HG03432 (cell line): ENCODE measurements around the gene NDUFV1.
"Not testable (repeated sequence)": the region's sequence is repeated elsewhere in the genome, so short reads cannot be mapped to it uniquely, and the experiment has no call there.

ENCODE experiments used
- ATAC-seq: cut with Tn5 transposase; IDR thresholded peaks from one replicate; pipeline ENCODE4 v1.9.1; 2021; ENCODE audit warnings: mild to moderate bottlenecking, moderate library complexity; ENCODE audit not compliant: unreplicated experiment

Gene NDUFV1

DNA sequence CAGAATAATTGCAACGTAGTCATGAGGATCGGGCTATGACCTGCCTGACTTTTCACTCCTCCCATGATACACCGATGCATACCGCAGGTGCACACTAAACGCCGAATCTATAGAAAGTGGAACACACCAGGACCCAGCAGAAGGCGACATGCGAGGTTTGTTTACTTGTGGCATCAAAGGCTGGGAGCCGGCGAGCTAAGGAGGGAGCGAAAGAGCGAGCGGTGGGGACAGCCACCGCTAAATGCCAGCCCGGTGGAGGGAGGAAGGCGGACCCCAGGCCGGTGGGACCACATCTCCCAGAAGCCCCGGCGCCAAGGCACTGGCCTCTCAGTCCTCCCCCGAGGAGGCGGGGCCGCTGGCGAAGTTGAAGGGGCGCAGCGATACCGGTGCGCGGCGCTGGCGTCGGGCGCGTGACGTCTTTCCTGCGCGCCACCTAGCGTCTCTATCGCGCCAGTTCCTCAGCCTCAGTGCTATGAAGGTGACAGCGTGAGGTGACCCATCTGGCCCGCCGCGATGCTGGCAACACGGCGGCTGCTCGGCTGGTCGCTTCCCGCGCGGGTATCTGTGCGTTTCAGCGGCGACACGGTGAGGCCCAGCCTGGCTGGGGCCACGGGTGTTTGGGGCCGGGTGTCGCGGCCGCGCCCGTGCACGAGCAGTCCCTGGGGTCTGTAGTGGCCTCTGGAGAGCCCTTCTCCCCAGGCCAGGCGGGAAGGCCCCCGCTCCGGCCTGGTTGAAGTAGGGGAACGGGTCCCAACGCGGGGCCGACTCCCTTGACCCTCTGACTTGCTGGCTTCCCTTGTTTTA, at the start of gene NDUFV1:
Gene NDUFV1 (plus strand): TSS at position 445 of the 804 bp plus-strand sequence. CDS start 69 bp downstream, at position 514.
- peak; percentile 93 for ATAC-seq

DNA sequence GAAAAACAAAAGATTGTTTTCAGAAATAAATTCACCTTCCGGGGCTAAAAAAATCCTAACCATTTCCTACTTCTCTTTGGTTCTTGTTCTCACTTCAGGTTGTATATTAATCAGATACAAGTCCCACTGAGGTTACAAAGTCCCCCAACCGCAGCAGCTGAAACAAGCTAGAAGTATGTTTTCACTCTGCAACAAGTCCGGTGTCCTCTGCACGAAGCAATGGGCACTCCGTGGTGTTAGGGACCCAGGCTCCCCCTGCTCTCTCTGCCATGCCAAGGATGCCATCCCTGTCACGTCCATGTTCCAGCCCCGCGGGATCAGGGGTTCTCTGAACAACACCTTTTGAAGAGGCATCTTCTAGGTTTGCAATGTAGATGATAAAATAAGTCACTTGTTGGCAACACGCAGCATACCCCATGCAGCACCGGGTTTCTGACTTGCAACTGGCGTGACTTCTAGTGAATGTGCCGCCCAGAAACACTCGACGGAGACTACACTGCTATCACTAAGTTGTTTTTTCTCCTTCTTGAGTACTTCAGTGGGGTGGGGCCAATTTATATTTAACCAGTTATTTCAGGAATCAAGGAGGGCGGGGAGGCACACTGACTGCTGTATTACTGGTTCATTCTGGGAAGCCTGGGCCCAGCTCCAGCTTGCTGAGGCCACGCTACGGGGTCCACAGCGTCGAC, 48.5 kb upstream of the NDUFV1 start:
- ATAC-seq, result no peak

DNA sequence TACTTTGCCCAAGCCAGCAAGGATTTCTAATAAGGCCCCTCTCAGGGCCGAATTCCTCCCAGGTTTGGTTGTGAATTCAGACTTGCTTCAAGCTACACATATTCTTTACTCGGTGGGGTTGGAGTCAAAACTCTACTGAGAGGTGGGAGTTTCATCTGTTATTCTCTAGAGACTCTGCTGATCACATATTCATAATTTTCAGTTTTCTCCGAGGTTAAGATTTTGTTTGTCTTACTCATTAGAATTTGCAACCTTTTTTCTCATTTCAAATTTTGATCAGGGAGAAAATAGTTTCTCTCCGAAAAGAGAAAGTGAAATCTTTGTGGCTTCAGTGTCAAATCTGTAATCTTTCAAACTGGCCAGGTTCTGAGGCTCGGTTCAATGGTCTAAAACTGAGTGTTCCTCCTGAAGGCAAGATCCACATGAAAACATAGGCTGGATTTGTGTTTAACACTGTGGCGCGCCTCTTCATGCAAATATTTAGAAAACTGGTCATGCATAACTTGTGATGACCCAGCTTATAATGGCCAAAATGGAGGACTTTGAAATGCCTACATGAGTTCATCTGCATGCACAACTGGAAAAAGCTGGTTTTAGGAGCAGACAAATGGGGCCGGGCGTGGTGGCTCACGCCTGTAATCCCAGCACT, 44.6 kb upstream of the NDUFV1 start:
- ATAC-seq, result peak; percentile 77

DNA sequence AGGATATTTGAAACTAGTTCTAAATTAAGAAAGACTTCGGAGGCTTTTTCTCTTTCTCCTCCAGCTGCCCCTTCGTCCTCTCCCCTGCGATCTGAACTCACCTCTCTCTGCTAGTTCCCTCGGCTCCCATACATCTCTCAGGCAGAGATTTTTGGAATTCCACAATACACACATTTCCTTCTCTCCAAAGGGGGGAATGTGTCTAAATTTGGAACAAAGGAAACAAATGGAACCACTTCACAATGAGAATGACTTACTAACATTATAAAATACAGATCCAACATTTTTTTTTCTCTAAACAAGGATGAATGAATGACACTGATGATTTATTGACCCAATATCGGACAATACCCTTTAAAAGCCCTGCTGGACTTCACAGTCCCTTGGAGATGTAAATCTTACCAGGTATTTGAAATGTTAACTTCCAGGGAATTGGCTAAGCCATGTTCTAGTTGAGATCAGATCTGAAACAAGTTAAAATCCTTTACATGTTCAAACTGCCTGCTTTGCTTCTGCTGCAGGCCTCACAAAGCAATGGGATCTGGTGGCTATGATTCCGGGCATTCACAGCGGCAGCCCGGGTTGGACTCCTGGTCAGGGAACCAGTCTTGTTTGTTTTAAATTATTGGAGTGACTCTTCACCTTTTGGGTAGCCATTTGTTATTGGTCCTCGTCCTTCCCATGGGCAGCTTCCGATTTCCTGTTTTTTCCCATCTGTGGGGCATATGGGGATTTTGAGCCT, 43.6 kb upstream of the NDUFV1 start:
- ATAC-seq, result no peak

DNA sequence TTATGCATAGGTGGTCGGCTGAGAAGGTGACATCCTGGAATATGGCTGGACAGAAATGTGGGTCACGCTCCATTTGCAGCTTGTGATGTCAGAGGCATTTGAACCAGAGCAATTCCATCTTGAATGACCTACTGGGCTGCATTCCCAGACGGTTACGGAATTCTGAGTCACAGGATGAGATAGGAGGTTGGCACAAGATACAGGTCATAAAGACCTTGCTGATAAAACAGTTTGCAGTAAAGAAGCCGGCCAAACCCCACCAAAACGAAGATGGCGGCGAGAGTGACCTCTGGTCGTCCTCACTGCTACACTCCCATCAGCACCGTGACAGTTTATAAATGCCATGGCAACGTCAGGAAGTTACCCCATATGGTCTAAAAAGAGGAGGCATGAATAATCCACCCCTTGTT, 43.0 kb upstream of the NDUFV1 start:
- not testable (repeated sequence) for ATAC-seq

DNA sequence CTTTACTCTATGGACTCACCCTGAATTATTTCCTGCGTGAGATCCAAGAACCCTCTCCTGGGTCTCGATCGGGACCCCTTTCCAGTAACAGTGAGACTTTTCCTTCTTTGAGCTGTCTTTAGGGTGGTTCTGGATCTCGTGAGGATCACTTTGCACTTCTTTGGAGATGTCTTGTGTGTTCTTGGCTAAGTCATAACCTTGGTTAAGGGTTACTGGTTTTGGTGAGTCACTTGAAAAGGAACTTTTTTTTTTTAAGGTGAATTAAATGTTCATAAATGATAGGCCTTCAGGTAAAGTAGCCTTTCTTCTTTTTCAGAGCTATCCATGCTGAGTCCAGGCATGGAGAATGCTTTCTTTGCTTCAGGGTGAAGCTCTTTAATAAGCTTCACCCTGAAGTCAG, 42.5 kb upstream of the NDUFV1 start:
- ATAC-seq, result no peak

DNA sequence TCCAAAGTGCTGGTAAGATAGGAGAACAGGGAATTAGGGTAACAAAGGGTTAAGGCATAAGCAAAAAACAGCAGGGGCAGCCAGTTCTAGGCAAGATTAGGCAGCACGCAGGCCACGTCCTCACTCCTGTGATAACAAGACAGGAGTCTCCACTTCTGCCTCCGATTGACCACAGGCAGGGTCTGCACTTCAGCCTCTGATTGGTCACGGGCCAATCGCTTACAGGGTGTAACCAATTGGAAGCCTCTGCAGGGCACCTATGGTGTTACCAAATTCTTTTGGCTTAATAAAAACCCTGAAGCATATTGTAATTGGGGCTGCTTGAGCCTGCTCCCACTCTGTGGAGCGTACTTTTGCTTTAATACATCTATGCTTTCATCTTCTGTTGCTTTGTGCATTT, 35.3 kb upstream of the NDUFV1 start:
- no peak for ATAC-seq

DNA sequence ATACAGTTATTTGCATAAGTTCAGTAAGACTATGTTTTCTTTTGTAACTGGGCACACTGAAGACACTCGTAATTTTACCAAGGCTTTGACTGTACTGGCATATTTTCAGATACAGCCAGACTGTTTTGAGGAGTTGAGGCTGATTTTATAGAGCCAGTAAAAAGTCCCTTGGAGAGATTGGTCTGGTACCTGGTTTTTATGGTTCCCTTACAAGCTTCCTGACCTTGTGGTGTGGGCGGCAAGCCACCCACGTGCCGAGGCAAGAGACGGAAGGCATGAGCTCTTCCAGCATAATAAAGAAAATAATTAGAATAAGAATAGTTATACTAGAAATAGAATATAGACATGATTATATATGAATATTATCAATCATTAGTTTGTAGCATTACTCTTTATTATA, 34.4 kb upstream of the NDUFV1 start:
- ATAC-seq, result no peak

DNA sequence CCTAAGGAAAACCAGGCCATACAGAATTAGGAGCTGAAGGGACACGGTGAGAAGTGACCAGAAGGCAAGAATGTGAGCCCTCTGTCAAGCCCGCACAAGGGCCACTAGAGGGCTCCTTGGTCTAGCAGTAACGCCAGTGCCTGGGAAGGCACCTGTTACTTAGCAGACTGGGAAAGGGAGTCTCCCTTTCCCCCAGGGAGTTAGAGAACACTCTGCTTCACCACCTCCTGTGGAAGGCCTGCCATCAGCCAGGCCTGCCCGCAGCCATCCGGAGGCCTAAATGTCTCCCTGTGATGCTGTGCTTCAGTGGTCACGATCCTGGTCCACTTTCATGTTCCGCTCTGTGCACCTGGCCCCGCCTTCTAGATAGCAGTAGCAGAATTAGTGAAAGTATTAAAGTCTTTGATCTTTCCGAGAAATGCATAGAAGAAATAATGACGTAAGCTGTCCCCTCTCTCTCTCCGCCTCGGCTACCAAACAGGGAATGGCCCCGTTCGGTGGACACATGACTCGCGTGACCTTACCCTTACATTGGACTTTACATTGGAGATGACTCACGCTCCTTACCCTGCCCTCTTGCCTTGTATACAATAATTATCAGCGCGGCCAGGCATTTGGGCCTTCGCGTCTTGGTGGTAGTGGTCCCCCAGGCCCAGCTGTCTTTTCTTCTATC, 33.9 kb upstream of the NDUFV1 start:
- no peak for ATAC-seq

DNA sequence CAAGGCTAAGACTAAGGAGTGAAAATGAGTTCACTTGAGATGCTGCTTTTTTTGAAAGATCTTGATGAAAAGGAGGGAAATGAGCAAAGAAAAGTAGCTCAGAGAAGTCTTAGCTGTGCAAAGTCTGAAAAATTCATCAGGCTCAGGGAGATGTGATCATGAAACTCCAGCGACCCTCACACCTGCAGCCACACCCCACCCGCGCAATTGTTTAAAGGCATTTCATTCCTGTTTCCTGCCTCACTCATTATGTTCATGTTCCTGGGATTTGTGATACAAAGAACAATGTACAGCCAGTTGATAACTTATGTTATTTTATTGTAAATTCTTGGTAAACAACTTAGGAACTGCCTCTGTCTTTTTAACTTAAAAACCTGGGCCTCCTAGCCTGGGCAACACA, 31.8 kb upstream of the NDUFV1 start:
- no peak for ATAC-seq

DNA sequence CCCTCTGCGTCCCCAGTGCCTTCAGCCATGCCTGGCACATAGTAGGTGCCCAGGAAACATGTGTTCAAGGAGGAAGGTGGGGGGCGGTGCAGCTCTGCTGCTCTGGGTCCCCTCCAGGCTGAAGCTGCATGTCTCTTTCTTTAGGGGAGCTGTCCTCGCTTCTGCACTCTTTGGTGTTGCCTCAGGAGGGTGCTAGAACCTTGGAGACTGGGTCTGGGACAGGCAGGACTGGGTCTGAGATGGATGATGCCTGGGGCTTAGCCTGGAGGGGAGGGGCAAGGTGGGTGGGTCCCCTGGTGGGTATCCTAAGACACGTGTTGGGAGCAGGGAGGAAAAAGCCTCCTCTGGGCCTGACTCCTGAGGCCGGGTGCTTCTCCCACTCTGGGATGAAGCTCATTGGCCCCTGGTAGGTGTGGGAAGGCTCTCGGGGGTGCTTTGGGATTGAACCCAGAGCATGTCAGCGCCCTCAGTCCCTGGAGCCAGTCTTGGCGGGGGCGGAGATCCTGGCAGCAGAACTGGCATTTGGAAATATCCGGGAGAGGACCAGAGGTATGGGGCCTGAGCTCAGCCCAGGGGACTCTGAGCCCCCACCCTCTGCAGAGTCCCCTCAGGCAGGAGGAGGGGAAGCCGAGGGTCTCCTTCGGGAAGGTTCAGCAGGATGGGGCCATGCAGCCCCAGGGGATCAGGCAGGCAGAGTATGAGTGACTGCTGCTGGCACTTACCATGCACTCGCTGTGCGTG, 29.8 kb upstream of the NDUFV1 start:
- no peak for ATAC-seq

DNA sequence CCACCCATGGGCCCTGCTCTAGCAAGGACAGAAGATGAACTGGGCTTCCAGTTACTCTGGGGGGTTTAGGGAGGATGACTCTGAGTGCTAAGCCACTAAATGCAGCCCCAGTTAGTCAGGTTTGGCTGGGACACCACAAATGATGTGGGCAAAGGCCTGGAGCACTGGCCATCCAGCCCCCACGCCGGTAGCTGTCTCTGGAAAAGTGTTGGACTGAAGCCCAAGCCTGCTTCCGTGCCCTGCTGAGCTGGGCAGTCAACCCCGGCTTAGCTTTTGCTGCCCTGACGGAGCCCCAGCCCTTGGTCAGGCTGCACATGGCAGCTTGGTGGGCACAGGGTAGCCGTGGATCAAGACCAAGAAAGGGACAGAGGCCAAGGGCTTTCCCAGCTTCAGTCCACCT, 28.8 kb upstream of the NDUFV1 start:
- no peak for ATAC-seq

DNA sequence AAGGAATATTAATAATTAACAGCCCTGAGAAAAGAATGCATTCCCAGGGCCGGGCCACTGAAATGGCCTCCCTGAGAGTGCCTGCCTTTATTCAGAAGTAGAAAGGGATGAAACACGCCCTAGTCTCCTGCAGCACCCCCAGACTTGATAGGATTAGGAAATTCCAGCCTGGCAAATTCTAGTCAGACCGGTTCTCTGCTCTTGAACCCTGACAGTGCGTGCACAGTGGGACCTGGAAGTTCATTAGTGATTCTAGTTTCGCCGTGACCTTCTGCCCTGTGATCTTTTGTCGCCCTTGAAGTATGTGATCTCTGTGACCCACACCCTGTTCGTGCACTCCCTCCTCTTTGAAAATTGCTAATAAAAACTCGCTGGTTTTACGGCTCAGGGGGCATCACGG, 25.3 kb upstream of the NDUFV1 start:
- ATAC-seq, result no peak

DNA sequence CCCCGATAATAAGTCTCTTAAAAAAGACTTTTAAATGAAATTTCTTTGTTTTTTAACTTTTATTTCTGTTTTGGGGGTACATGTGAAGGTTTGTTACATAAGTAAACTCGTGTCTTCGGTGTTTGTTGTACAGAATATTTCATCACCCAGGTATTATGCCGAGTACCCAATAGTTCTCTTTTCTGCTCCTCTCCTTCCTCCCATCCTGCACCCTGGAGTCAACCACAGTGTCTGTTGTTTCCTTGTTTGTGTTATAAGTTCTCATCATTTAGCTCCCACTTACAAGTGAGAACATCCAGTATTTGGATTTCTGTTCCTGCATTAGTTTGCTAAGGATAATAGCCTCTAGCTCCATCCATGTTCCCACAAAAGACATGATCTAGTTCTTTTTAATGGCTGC, 24.7 kb upstream of the NDUFV1 start:
- no peak for ATAC-seq

DNA sequence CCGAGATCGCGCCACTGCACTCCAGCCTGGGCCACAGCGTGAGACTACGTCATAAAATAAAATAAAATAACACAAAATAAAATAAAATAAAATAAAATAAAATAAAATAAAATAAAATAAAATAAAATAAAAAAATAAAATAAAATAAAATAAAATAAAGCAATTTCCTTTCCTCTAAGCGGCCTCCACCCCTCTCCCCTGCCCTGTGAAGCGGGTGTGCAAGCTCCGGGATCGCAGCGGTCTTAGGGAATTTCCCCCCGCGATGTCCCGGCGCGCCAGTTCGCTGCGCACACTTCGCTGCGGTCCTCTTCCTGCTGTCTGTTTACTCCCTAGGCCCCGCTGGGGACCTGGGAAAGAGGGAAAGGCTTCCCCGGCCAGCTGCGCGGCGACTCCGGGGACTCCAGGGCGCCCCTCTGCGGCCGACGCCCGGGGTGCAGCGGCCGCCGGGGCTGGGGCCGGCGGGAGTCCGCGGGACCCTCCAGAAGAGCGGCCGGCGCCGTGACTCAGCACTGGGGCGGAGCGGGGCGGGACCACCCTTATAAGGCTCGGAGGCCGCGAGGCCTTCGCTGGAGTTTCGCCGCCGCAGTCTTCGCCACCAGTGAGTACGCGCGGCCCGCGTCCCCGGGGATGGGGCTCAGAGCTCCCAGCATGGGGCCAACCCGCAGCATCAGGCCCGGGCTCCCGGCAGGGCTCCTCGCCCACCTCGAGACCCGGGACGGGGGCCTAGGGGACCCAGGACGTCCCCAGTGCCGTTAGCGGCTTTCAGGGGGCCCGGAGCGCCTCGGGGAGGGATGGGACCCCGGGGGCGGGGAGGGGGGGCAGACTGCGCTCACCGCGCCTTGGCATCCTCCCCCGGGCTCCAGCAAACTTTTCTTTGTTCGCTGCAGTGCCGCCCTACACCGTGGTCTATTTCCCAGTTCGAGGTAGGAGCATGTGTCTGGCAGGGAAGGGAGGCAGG, 23.2 kb upstream of the NDUFV1 start, which contains the start of gene GSTP1:
Gene GSTP1 (plus strand): TSS at position 566 of the 958 bp plus-strand sequence. CDS start 32 bp downstream, at position 598.
- peak; percentile 59 for ATAC-seq

DNA sequence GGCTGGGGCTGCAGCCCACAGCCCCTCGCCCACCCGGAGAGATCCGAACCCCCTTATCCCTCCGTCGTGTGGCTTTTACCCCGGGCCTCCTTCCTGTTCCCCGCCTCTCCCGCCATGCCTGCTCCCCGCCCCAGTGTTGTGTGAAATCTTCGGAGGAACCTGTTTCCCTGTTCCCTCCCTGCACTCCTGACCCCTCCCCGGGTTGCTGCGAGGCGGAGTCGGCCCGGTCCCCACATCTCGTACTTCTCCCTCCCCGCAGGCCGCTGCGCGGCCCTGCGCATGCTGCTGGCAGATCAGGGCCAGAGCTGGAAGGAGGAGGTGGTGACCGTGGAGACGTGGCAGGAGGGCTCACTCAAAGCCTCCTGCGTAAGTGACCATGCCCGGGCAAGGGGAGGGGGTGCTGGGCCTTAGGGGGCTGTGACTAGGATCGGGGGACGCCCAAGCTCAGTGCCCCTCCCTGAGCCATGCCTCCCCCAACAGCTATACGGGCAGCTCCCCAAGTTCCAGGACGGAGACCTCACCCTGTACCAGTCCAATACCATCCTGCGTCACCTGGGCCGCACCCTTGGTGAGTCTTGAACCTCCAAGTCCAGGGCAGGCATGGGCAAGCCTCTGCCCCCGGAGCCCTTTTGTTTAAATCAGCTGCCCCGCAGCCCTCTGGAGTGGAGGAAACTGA, 22.4 kb upstream of the NDUFV1 start:
- ATAC-seq, result no peak

DNA sequence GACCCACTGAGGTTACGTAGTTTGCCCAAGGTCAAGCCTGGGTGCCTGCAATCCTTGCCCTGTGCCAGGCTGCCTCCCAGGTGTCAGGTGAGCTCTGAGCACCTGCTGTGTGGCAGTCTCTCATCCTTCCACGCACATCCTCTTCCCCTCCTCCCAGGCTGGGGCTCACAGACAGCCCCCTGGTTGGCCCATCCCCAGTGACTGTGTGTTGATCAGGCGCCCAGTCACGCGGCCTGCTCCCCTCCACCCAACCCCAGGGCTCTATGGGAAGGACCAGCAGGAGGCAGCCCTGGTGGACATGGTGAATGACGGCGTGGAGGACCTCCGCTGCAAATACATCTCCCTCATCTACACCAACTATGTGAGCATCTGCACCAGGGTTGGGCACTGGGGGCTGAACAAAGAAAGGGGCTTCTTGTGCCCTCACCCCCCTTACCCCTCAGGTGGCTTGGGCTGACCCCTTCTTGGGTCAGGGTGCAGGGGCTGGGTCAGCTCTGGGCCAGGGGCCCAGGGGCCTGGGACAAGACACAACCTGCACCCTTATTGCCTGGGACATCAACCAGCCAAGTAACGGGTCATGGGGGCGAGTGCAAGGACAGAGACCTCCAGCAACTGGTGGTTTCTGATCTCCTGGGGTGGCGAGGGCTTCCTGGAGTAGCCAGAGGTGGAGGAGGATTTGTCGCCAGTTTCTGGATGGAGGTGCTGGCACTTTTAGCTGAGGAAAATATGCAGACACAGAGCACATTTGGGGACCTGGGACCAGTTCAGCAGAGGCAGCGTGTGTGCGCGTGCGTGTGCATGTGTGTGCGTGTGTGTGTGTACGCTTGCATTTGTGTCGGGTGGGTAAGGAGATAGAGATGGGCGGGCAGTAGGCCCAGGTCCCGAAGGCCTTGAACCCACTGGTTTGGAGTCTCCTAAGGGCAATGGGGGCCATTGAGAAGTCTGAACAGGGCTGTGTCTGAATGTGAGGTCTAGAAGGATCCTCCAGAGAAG, 21.6 kb upstream of the NDUFV1 start:
- no peak for ATAC-seq
